ENCODE results near the gene PLXNB2.

The PLXNB2 gene

DNA sequence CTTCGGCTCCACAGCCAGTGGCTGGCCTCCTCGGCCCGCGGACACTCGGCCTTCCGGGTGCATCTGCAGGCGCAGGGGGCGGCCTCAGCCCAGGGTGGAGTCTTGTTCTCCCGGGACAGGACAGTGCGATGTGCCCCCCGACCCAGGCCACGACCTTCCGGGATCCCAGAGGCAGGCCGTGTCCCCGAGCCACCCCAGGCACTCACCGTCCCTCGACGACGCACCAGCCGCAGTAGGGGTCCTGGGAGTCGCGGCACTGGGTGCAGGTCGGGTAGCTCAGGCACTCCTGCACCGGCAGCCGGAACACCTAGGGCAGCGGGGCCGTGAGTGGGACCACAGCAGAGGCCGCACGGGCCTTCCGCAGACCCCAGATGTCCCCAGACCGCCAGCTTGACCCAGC is 19.7 kb downstream of the PLXNB2 start:
- no peak overlapping the region for H3K27ac Mint-ChIP-seq
- peaks cover 9% of the 10 kb centered on the region for H3K27me3 Mint-ChIP-seq (ENCODE audit: low read depth)
- peaks cover 4% of the 10 kb centered on the region for H3K4me1 Mint-ChIP-seq (ENCODE audit: low read depth)
- H3K9me3 Mint-ChIP-seq: no peaks in the 10 kb centered on the region
- no peak overlapping the region for H3K4me3 Mint-ChIP-seq
- H3K36me3 Mint-ChIP-seq (ENCODE audit: low read depth): peaks cover 3% of the 10 kb centered on the region

DNA sequence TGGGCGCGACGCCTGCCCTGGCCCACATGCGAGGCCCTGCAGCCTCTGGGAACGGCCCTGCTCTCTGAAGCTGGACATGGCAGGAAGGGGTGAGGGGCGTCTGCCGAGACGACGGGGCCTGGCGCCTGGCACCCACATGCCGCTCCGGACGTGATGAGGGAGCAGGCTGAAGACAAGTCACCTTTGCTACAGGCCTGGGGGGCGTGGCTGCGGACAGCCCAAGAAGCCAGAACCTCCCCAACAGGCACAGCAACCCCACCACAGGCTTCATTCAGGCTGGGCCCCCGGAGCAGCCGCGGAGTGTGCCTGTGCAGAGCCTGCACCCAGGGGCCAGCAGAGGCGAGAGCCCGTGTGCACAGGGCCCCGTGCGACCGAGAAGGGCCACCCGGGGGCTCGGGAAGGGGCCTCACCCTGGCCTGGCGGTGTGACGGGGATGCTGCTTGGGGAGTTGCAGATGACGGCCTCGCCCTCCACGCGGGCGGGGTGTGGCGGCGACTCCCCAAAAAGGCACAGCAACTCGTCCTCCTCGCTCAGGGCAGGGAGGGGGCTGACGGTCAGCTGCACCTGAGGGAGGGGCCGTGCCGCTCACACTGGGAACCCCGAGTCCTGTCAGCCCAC is 20.6 kb downstream of the PLXNB2 start:
- no peak overlapping the region for H3K27ac Mint-ChIP-seq
- H3K4me1 Mint-ChIP-seq (ENCODE audit: low read depth): peaks cover under 1% of the 10 kb centered on the region
- H3K27me3 Mint-ChIP-seq (ENCODE audit: low read depth): no peaks in the 10 kb centered on the region
- no peaks in the 10 kb centered on the region for H3K9me3 Mint-ChIP-seq
- no peaks in the 10 kb centered on the region for H3K36me3 Mint-ChIP-seq (ENCODE audit: low read depth)
- H3K4me3 Mint-ChIP-seq: no peak overlapping the region

DNA sequence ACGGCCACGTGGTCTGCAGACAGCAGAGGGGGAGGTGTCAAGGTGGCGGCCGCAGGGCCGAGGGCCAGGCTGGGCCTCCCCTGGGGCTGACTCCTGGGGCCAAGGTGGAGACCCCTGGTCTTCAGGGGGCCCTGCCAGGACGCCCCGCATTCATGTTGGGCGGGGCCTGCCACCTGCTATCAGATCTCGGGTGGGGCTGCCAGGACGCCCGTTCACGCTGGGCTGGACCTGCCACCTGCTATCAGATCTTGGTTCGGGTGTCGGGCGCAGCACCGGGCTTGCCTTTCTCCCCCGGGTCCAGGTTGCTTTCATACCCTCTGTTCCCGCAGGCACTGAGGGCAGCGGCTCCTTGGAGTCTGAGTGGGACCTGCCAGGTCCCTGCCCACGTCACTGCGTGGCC is 21.2 kb downstream of the PLXNB2 start:
- no peaks in the 10 kb centered on the region for H3K9me3 Mint-ChIP-seq
- no peaks in the 10 kb centered on the region for H3K27me3 Mint-ChIP-seq (ENCODE audit: low read depth)
- no peak overlapping the region for H3K4me3 Mint-ChIP-seq
- no peaks in the 10 kb centered on the region for H3K4me1 Mint-ChIP-seq (ENCODE audit: low read depth)
- H3K36me3 Mint-ChIP-seq (ENCODE audit: low read depth): no peaks in the 10 kb centered on the region
- H3K27ac Mint-ChIP-seq: no peak overlapping the region

DNA sequence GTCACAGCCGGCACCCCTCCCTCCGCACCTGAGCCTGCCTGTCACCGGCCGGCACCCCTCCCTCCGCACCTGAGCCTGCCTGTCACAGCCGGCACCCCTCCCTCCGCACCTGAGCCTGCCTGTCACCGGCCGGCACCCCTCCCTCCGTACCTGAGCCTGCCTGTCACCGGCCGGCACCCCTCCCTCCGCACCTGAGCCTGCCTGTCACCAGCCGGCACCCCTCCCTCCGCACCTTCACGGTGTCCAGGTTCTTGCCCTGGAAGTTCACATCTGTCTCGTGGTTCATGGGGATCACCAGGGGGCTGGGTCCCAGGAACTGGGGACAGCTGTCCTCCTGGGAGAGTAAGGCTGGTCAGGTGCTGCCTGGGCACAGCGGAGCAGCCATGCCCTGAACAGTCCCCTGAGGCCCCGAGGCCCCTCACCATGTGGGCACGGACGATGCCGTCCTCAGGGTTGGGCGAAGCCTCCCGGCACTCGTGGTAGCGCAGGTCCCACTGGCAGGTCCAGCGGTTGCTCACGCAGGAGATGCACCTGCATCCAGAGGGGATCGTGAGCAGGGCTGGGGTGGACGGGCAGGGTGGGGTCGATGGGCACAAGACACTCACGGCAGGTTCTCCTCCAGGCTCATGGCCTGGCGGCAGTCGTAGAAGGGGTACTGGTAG is 21.7 kb downstream of the PLXNB2 start:
- H3K27me3 Mint-ChIP-seq (ENCODE audit: low read depth): no peaks in the 10 kb centered on the region
- H3K4me1 Mint-ChIP-seq (ENCODE audit: low read depth): no peaks in the 10 kb centered on the region
- no peaks in the 10 kb centered on the region for H3K9me3 Mint-ChIP-seq
- no peak overlapping the region for H3K27ac Mint-ChIP-seq
- H3K4me3 Mint-ChIP-seq: no peak overlapping the region
- H3K36me3 Mint-ChIP-seq (ENCODE audit: low read depth): no peaks in the 10 kb centered on the region

DNA sequence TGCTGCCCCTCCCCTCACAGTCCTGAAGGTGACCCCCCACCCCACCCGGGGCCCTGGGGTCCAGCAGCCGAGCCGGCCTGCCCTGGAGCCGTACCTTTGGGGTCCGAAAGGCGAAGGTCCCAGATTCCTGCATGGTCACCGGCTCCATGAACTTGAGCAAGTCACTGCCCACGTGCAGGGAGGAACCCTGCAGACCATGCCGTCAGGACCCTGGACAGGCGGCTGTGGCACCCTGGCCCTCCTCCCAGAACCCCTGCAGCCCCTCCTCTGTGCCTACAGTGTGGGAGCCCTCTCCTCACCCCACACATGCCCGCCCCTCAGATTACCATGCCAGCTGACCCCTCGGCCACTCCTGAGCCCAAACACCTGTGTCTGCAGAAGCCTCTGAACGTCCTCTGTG is 23.0 kb downstream of the PLXNB2 start:
- Mint-ChIP-seq H3K9me3 (no peaks in the 10 kb centered on the region), H3K27me3 (ENCODE audit: low read depth) (no peaks in the 10 kb centered on the region), H3K4me3 (no peak overlapping the region), H3K36me3 (ENCODE audit: low read depth) (no peaks in the 10 kb centered on the region), H3K4me1 (ENCODE audit: low read depth) (no peaks in the 10 kb centered on the region), H3K27ac (no peak overlapping the region)

DNA sequence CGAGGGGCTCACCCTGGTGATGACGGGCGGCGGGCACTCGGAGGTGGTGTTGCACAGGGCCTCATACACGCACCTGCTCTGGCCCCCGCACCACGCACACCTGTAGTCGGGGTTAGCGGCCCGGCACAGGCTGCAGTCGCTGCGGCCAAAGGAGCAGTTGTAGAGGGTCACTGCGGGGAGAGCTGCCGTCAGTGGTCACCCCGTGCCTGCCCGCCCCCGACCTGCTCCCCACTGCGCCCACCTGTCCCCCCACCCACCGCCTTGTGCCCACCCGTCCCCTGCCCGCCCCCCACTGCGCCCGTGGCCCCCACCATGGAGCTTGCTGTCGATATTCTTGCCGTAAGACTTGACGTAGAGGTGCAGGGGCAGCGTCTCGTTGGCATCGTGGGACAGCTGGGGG is 23.6 kb downstream of the PLXNB2 start:
- no peaks in the 10 kb centered on the region for H3K9me3 Mint-ChIP-seq
- H3K4me1 Mint-ChIP-seq (ENCODE audit: low read depth): no peaks in the 10 kb centered on the region
- H3K4me3 Mint-ChIP-seq: no peak overlapping the region
- H3K27ac Mint-ChIP-seq: no peak overlapping the region
- no peaks in the 10 kb centered on the region for H3K36me3 Mint-ChIP-seq (ENCODE audit: low read depth)
- H3K27me3 Mint-ChIP-seq (ENCODE audit: low read depth): no peaks in the 10 kb centered on the region

DNA sequence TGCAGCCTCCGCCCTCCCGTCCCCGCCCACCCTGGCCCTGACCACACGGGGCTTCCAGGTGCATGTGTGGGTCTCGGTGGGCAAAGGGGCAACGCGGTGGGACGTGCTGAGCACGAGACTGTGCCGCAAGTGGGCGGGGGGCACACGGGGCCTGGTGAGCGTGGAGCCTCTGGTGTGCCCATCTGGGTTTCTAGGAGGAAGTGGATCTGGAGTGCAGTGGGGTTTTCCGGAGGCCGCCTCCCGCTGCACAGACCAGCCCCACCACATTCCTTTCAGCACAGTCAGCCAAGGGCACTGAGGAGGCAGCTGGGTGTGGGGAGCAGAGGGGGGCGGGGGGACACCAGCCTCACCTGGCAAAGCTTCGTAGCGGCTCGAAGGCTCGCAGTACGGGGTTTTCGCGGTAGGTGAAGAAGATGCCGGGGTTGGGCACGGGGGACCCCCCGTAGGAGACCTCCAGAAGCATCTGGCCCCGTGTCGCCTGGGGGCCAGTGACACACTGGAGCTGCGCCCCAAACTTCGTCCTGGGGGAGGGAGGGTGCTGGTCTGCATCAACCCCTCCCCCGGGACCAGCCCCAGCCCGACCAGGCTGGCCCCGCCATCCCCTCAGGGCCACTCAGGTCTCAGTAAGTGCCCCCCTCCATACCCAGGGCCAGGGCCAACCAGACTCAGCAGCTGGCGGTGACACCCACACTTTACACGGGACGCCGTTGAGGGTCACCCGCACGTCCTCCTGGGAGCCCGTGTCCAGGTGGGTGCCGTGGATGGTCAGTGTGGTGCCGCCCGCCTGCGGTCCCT is 24.9 kb downstream of the PLXNB2 start:
- Mint-ChIP-seq H3K27ac (no peak overlapping the region), H3K4me1 (ENCODE audit: low read depth) (no peaks in the 10 kb centered on the region), H3K27me3 (ENCODE audit: low read depth) (no peaks in the 10 kb centered on the region), H3K36me3 (ENCODE audit: low read depth) (no peaks in the 10 kb centered on the region), H3K9me3 (no peaks in the 10 kb centered on the region), H3K4me3 (no peak overlapping the region)

DNA sequence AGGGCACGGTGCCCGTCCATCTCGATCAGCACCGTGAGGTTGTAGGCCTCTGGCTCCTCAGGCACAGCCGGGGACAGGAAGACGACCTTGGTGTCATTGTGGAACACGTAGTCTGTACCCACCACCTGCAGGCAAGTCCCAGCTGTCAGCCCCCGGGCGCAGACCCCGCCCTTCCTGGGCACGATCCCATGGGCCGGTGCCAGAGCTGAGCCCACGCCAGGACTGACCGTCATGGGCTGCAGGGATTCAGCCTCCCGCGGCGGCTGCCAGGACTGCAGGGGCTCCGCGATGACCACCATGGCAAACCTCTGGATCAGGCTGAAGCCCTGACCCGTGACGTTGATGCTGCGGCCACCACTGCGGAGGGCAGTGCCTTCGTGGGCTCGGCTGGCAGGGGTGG is 25.5 kb downstream of the PLXNB2 start:
- H3K4me1 Mint-ChIP-seq (ENCODE audit: low read depth): no peaks in the 10 kb centered on the region
- H3K36me3 Mint-ChIP-seq (ENCODE audit: low read depth): no peaks in the 10 kb centered on the region
- H3K27ac Mint-ChIP-seq: no peak overlapping the region
- H3K27me3 Mint-ChIP-seq (ENCODE audit: low read depth): no peaks in the 10 kb centered on the region
- H3K4me3 Mint-ChIP-seq: no peak overlapping the region
- H3K9me3 Mint-ChIP-seq: no peaks in the 10 kb centered on the region

DNA sequence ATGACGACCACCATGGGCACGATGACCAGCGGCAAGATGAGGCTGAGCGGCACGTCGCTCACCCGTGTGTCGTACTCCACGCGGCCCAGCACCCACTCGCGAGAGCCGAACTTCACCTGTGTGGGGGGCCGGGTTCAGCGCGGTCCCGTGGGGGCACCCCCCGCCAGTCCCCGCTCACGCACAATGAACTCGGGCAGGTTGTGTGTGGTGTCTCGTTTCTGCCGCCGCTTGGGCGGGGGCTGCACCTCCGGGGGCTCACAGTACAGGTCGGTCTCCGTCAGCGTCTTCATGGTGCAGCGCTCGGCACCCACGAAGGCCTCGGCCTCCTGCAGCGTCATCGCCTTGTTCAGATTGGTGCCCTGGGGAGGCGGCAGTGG is 26.1 kb downstream of the PLXNB2 start:
- Mint-ChIP-seq H3K4me1 (ENCODE audit: low read depth) (no peaks in the 10 kb centered on the region), H3K36me3 (ENCODE audit: low read depth) (no peaks in the 10 kb centered on the region), H3K4me3 (no peak overlapping the region), H3K9me3 (no peaks in the 10 kb centered on the region), H3K27me3 (ENCODE audit: low read depth) (no peaks in the 10 kb centered on the region), H3K27ac (no peak overlapping the region)

DNA sequence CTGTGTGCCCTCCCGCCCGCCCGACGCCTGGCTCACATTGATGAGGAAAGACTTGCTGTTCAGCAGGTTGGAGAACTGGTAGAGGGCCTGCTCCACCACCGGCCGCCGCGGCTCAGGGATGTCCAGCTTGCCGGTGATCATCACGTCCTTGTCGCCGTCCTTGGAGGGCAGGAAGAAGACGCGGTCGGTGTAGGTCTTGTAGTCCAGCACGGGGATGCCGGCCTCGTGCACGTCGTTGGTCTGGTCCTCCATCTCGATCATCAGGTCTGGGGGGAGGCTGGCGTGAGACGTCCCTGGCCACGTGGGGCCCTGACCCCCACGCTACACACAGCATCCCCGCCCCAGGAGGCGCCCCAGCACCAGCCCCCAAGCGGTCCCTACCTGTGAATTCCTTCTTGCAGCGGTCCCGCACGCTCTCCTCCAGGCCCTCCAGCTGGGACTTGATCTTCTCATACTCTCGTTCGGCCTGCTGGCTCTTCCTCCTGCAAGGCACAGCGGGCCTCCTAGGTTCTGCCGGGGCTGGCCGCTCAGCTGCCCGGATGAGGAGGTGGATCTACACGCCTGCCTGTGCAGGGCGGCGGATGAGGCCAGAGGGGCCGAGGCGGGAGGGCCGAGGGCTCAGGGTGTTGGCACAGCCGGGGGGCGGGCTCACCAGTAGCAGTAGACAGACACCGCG is 26.6 kb downstream of the PLXNB2 start:
- Mint-ChIP-seq H3K27me3 (ENCODE audit: low read depth) (no peaks in the 10 kb centered on the region), H3K27ac (no peak overlapping the region), H3K36me3 (ENCODE audit: low read depth) (no peaks in the 10 kb centered on the region), H3K4me1 (ENCODE audit: low read depth) (no peaks in the 10 kb centered on the region), H3K9me3 (no peaks in the 10 kb centered on the region), H3K4me3 (no peak overlapping the region)

DNA sequence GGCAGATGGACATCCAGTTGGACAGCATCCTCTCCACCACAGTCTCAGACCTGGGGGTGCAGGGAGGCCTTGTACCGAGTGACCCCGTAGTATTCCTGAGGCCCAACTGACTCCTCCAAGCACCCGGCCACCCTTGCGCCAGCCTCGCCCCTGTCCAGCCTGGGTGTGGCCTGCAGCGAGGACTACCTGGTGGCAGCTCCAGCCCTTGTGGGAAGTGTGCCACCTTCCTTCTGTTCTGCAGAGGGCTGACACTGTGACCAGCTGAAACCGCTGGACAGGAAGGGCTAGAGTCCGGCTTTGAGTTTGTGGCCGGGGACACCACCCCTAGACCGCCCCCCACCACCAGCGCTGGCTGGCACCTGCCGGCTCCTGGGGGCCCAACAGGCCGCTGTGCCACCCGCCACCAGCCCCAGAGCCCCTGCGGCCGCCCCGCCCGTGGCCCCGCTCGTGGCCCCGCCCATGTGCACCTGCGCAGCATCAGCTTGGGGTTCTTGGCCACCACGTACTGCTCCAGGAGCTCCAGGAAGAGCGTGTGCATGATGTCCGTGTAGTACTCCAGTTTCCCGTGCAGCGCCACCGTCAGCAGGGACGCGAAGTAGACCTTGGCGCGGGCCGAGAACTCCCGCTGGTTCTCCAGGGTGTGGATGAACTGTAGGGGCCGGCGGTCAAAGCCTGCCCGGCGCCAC is 27.3 kb downstream of the PLXNB2 start:
- no peaks in the 10 kb centered on the region for H3K36me3 Mint-ChIP-seq (ENCODE audit: low read depth)
- no peaks in the 10 kb centered on the region for H3K4me1 Mint-ChIP-seq (ENCODE audit: low read depth)
- no peak overlapping the region for H3K27ac Mint-ChIP-seq
- no peaks in the 10 kb centered on the region for H3K9me3 Mint-ChIP-seq
- H3K27me3 Mint-ChIP-seq (ENCODE audit: low read depth): no peaks in the 10 kb centered on the region
- no peak overlapping the region for H3K4me3 Mint-ChIP-seq

DNA sequence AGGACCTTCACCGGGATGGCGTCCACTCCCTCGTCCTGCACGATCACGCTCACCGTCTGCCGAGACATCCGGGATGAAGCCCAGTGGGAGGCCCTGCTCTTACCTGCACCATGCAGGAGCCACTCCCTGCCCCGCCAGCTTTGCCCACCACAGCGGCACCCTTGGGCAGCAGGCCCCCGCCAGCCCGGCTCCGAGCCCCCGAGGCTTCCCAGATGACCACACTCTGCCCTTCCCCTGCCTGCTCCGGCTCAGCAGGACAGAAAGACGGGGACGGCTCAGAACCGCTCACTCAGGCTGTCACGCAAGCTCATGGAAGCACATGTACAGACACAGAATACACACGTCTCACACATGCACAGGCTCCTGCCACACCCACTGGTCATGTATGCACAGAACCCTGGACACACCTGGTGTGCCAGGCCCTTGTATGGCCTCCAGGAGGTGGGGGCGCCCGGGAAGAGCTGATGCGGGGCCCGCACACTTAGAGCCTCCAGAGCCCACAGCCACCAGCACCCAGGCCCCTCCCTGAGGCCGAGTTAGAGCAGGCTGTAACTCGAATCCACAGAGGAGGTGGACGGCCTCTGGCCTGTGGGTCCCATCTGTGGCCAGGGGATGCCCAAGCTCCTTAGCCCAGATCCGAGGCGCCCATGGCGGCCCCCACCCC is 28.4 kb downstream of the PLXNB2 start:
- Mint-ChIP-seq H3K4me3 (no peak overlapping the region), H3K4me1 (ENCODE audit: low read depth) (peaks cover 2% of the 10 kb centered on the region), H3K9me3 (no peaks in the 10 kb centered on the region), H3K27me3 (ENCODE audit: low read depth) (peaks cover 2% of the 10 kb centered on the region), H3K27ac (no peak overlapping the region), H3K36me3 (ENCODE audit: low read depth) (no peaks in the 10 kb centered on the region)

DNA sequence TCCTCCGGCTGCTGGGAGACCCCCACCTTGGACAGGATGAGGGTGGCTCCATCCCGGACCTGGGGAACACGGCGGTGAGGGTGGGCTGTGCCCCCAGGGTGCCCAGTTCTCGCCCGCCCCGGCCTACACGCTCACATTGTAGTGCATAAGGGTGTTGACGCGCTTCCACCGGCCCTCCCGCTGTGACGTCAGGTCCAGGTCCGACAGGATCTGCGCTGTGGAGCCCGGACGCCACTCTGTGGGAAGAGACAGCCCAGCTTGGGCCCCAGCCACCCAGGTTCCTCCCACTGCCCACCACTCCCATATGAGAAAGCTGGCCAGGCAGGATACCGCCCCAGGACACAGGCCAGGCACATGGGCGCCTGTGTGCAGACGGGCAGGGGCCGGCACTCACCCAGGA is 29.0 kb downstream of the PLXNB2 start:
- no peaks in the 10 kb centered on the region for H3K36me3 Mint-ChIP-seq (ENCODE audit: low read depth)
- no peak overlapping the region for H3K4me3 Mint-ChIP-seq
- H3K4me1 Mint-ChIP-seq (ENCODE audit: low read depth): peaks cover 4% of the 10 kb centered on the region
- peaks cover 6% of the 10 kb centered on the region for H3K27me3 Mint-ChIP-seq (ENCODE audit: low read depth)
- no peaks in the 10 kb centered on the region for H3K9me3 Mint-ChIP-seq
- no peak overlapping the region for H3K27ac Mint-ChIP-seq

DNA sequence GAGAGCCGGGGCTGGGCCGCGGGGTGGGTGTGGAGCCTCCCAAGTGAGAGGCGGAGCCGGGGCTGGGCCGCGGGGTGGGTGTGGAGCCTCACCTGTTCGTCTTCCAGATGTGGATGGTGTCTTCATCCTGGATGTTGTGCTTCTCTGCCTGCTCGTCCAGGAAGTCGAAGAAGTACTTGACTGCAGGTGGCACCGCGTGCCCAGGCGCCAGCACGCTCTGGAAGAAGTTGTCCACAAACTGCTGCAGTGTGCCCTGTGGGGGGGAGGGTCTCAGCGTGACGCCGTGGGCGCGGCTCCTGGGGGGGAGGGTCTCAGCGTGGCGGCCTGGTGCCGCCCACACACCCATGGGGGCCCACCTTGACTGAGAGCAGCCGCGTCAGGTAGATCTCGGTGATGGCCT is 29.7 kb downstream of the PLXNB2 start:
- Mint-ChIP-seq H3K36me3 (ENCODE audit: low read depth) (no peaks in the 10 kb centered on the region), H3K4me3 (no peak overlapping the region), H3K9me3 (no peaks in the 10 kb centered on the region), H3K27me3 (ENCODE audit: low read depth) (peaks cover 8% of the 10 kb centered on the region), H3K4me1 (ENCODE audit: low read depth) (peaks cover 4% of the 10 kb centered on the region), H3K27ac (no peak overlapping the region)
